Measurements from ENCODE around the gene CIITA. TPM values are rescaled to one million over a fixed set of nuclear protein-coding genes. Genes with fewer than 3 reads are reported as not detected.
"Not testable (repeated sequence)": the region's sequence is repeated elsewhere in the genome, so short reads cannot be mapped to it uniquely, and the experiment has no call there.

The CIITA gene, protein sequence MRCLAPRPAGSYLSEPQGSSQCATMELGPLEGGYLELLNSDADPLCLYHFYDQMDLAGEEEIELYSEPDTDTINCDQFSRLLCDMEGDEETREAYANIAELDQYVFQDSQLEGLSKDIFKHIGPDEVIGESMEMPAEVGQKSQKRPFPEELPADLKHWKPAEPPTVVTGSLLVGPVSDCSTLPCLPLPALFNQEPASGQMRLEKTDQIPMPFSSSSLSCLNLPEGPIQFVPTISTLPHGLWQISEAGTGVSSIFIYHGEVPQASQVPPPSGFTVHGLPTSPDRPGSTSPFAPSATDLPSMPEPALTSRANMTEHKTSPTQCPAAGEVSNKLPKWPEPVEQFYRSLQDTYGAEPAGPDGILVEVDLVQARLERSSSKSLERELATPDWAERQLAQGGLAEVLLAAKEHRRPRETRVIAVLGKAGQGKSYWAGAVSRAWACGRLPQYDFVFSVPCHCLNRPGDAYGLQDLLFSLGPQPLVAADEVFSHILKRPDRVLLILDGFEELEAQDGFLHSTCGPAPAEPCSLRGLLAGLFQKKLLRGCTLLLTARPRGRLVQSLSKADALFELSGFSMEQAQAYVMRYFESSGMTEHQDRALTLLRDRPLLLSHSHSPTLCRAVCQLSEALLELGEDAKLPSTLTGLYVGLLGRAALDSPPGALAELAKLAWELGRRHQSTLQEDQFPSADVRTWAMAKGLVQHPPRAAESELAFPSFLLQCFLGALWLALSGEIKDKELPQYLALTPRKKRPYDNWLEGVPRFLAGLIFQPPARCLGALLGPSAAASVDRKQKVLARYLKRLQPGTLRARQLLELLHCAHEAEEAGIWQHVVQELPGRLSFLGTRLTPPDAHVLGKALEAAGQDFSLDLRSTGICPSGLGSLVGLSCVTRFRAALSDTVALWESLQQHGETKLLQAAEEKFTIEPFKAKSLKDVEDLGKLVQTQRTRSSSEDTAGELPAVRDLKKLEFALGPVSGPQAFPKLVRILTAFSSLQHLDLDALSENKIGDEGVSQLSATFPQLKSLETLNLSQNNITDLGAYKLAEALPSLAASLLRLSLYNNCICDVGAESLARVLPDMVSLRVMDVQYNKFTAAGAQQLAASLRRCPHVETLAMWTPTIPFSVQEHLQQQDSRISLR
- polyA plus RNA-seq (2013, experiment 1 of 2): 0.07 TPM
- polyA plus RNA-seq (2013, experiment 2 of 2): 0.03 TPM

GRCh38 chr16:10876799-10877341, at the start of gene CIITA:
CIITA (plus strand) TSS chr16:10877202; CDS start chr16:10877331, 129 bp downstream.
- Histone ChIP-seq H3K4me2 (ENCODE audit: low read length) (no peak within 1 kb of the TSS), H3K4me3 (ENCODE audit: low read length) (no peak within 1 kb of the TSS), H3K56ac (ENCODE audit: low read length) (no peak within 1 kb of the TSS), H3K23ac (ENCODE audit: low read length) (no peak within 1 kb of the TSS), H3K9ac (ENCODE audit: low read length) (no peak within 1 kb of the TSS), H4K8ac (ENCODE audit: low read depth, low read length) (no peak within 1 kb of the TSS), H3K79me1 (ENCODE audit: low read length) (no peaks in the 10 kb centered on the region), H3K18ac (ENCODE audit: low read length) (no peak within 1 kb of the TSS), H3K4ac (ENCODE audit: low read depth, low read length) (no peak within 1 kb of the TSS), H3K27ac (ENCODE audit: low read depth, low read length) (no peak within 1 kb of the TSS), H3K4me1 (ENCODE audit: control insufficient read depth, low read depth, low read length) (no peaks in the 10 kb centered on the region), H2BK5ac (ENCODE audit: low read length) (no peak within 1 kb of the TSS), H2BK15ac (replicated peaks; ENCODE audit: low read depth) (no peak within 1 kb of the TSS), H3K36me3 (ENCODE audit: control insufficient read depth, insufficient read depth, low read length) (no peaks in the 10 kb centered on the region), H3K27me3 (ENCODE audit: insufficient read depth, low read length, poor library complexity) (peaks cover 2% of the 10 kb centered on the region), H2BK120ac (ENCODE audit: low read depth, low read length) (no peak within 1 kb of the TSS), H3K79me2 (ENCODE audit: control insufficient read depth, insufficient read depth, low read length) (no peaks in the 10 kb centered on the region), H4K5ac (ENCODE audit: low read length) (no peak within 1 kb of the TSS), H2AK5ac (ENCODE audit: low read length) (no peak within 1 kb of the TSS)
- WGBS (ENCODE audit: extremely low coverage, insufficient coverage, low lambda C conversion rate): no CpG with 5 or more reads among the region's 9 CpGs
- DNase-seq: no peak

DNA sequence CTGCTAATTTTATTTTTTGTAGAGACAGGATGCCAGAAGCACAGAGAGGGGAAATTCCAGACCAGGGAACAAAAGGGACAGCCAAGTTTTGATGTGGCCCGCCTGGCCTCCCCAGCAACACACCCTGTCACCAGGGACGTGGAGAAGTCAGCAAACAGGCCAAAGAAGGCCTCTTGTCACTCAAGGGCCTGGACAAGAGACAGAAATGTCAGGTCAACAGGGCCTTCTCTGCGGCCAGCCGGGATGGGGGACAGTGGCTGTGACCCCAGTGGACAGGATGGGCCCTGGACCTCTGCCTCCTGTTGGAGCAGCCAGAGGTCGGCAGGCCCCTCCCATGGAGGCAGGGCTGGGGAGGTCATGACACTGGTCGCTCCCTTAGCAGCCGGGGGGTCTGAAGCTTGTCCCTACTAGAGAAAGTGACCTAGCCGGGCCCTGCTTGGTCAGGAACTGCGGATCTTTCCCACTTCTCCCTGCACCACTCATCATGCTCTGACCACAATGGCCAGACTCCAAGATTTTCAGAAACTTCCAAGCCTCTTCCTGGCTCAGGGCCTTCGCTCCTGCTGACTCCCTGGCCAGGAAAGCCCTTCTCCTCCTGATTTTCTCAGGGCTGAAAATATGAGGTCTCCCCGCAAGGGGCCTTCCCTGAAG, 49.2 kb upstream of the CIITA start:
- H3K9ac ChIP-seq (ENCODE audit: low read length): no peak overlapping the region

DNA sequence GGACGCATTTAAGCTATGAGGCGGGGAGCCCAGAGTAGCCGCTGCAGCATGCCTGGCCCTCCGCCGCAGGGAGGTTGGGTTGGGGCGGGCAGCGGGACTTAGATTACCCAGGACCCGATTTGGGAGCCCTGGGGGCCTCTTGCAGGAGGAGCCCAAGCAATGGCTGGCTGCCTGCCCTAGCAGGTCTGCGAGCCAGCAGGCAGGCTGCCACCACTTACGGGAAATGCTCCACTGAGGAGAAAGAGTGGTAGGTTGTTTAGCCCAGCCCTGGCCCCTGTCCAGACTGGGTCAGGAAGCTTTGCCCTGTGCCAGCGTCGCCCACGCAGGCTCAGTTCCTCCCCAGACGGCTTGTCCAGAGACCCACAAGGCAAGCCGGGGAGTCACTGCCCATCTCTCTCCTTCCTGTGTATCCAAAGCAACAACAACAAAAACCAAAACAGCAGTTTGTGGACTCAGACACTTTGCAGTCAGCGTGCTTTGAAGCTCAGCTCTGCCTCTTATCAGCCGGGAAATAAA, 48.1 kb upstream of the CIITA start:
- H4K5ac ChIP-seq (ENCODE audit: low read length): no peak overlapping the region
- H3K36me3 ChIP-seq (ENCODE audit: control insufficient read depth, insufficient read depth, low read length): no peaks in the 10 kb centered on the region
- no peak for DNase-seq
- H3K9ac ChIP-seq (ENCODE audit: low read length): no peak overlapping the region
- no peaks in the 10 kb centered on the region for H3K27me3 ChIP-seq (ENCODE audit: insufficient read depth, low read length, poor library complexity)
- no peak overlapping the region for H2BK5ac ChIP-seq (ENCODE audit: low read length)
- no peak overlapping the region for H3K27ac ChIP-seq (ENCODE audit: low read depth, low read length)
- H3K4me2 ChIP-seq (ENCODE audit: low read length): no peak overlapping the region
- H3K4me1 ChIP-seq (ENCODE audit: control insufficient read depth, low read depth, low read length): no peaks in the 10 kb centered on the region
- no peak overlapping the region for H4K8ac ChIP-seq (ENCODE audit: low read depth, low read length)
- H3K79me1 ChIP-seq (ENCODE audit: low read length): no peaks in the 10 kb centered on the region
- no peak overlapping the region for H3K4me3 ChIP-seq (ENCODE audit: low read length)
- no peak overlapping the region for H3K4ac ChIP-seq (ENCODE audit: low read depth, low read length)
- H3K79me2 ChIP-seq (ENCODE audit: control insufficient read depth, insufficient read depth, low read length): no peaks in the 10 kb centered on the region
- H2BK15ac ChIP-seq (replicated peaks; ENCODE audit: low read depth): no peak overlapping the region
- H3K23ac ChIP-seq (ENCODE audit: low read length): no peak overlapping the region
- no peak overlapping the region for H2BK120ac ChIP-seq (ENCODE audit: low read depth, low read length)
- H3K18ac ChIP-seq (ENCODE audit: low read length): no peak overlapping the region
- H2AK5ac ChIP-seq (ENCODE audit: low read length): no peak overlapping the region
- H3K56ac ChIP-seq (ENCODE audit: low read length): no peak overlapping the region
- no CpG with 5 or more reads among the region's 17 CpGs for WGBS (ENCODE audit: extremely low coverage, insufficient coverage, low lambda C conversion rate)

More for the DNA sequence above, 49.2 kb upstream of the CIITA start:
- Histone ChIP-seq H2BK120ac (ENCODE audit: low read depth, low read length) (no peak overlapping the region), H3K4me3 (ENCODE audit: low read length) (no peak overlapping the region), H3K4me1 (ENCODE audit: control insufficient read depth, low read depth, low read length) (no peaks in the 10 kb centered on the region), H3K18ac (ENCODE audit: low read length) (no peak overlapping the region), H4K8ac (ENCODE audit: low read depth, low read length) (no peak overlapping the region), H3K79me1 (ENCODE audit: low read length) (no peaks in the 10 kb centered on the region), H2BK15ac (replicated peaks; ENCODE audit: low read depth) (no peak overlapping the region), H3K23ac (ENCODE audit: low read length) (no peak overlapping the region), H3K4ac (ENCODE audit: low read depth, low read length) (no peak overlapping the region), H3K4me2 (ENCODE audit: low read length) (no peak overlapping the region), H4K5ac (ENCODE audit: low read length) (no peak overlapping the region), H3K36me3 (ENCODE audit: control insufficient read depth, insufficient read depth, low read length) (no peaks in the 10 kb centered on the region), H3K56ac (ENCODE audit: low read length) (no peak overlapping the region), H3K27me3 (ENCODE audit: insufficient read depth, low read length, poor library complexity) (no peaks in the 10 kb centered on the region), H2AK5ac (ENCODE audit: low read length) (no peak overlapping the region), H3K79me2 (ENCODE audit: control insufficient read depth, insufficient read depth, low read length) (no peaks in the 10 kb centered on the region), H2BK5ac (ENCODE audit: low read length) (no peak overlapping the region), H3K27ac (ENCODE audit: low read depth, low read length) (no peak overlapping the region)
- DNase-seq: no peak
- WGBS (ENCODE audit: extremely low coverage, insufficient coverage, low lambda C conversion rate): no CpG with 5 or more reads among the region's 11 CpGs

DNA sequence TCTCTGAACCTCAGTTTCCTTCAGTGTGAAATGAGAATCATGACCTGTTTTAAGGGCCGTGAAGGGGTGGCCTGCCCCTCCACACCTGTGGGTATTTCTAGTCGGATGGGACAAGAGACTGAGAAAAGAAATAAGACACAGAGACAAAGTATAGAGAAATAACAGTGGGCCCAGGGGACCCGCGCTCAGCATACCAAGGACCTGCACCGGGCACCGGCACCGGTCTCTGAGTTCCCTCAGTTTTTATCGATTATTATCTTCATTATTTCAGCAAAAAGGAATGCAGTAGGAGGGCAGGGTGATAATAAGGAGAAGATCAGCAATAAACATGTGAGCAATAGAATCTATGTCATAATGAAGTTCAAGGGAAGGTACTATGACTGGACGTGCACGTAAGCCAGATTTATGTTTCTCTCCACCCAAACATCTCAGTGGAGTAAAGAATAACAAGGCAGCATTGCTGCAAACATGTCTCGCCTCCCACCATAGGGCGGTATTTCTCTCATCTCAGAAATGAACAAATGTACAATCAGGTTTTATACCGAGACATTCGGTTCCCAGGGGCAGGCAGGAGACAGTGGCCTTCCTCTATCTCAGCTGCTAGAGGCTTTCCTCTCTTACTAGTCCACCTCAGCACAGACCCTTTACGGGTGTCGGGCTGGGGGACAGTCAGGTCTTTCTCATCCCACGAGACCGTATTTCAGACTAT, 47.5 kb upstream of the CIITA start:
- H2BK120ac ChIP-seq (ENCODE audit: low read depth, low read length); H3K4ac ChIP-seq (ENCODE audit: low read depth, low read length); H3K23ac ChIP-seq (ENCODE audit: low read length); H3K79me1 ChIP-seq (ENCODE audit: low read length); H2BK5ac ChIP-seq (ENCODE audit: low read length); H2AK5ac ChIP-seq (ENCODE audit: low read length); H3K9ac ChIP-seq (ENCODE audit: low read length); H3K27me3 ChIP-seq (ENCODE audit: insufficient read depth, low read length, poor library complexity); H3K79me2 ChIP-seq (ENCODE audit: control insufficient read depth, insufficient read depth, low read length); H3K18ac ChIP-seq (ENCODE audit: low read length); DNase-seq; H3K4me2 ChIP-seq (ENCODE audit: low read length); H3K56ac ChIP-seq (ENCODE audit: low read length); H3K4me1 ChIP-seq (ENCODE audit: control insufficient read depth, low read depth, low read length); H2BK15ac ChIP-seq (replicated peaks; ENCODE audit: low read depth); H3K36me3 ChIP-seq (ENCODE audit: control insufficient read depth, insufficient read depth, low read length); H4K5ac ChIP-seq (ENCODE audit: low read length); H4K8ac ChIP-seq (ENCODE audit: low read depth, low read length); H3K4me3 ChIP-seq (ENCODE audit: low read length); H3K27ac ChIP-seq (ENCODE audit: low read depth, low read length): not testable (repeated sequence)
- no CpG with 5 or more reads among the region's 18 CpGs for WGBS (ENCODE audit: extremely low coverage, insufficient coverage, low lambda C conversion rate)

- H3K36me3 ChIP-seq (ENCODE audit: control insufficient read depth, insufficient read depth, low read length); H3K23ac ChIP-seq (ENCODE audit: low read length); H3K9ac ChIP-seq (ENCODE audit: low read length); H3K18ac ChIP-seq (ENCODE audit: low read length); H3K56ac ChIP-seq (ENCODE audit: low read length); H3K4me1 ChIP-seq (ENCODE audit: control insufficient read depth, low read depth, low read length); H3K27ac ChIP-seq (ENCODE audit: low read depth, low read length); H3K79me2 ChIP-seq (ENCODE audit: control insufficient read depth, insufficient read depth, low read length); H4K8ac ChIP-seq (ENCODE audit: low read depth, low read length); DNase-seq; H2AK5ac ChIP-seq (ENCODE audit: low read length); H3K4me3 ChIP-seq (ENCODE audit: low read length); H2BK120ac ChIP-seq (ENCODE audit: low read depth, low read length); H4K5ac ChIP-seq (ENCODE audit: low read length); H3K4me2 ChIP-seq (ENCODE audit: low read length); H3K27me3 ChIP-seq (ENCODE audit: insufficient read depth, low read length, poor library complexity); H2BK5ac ChIP-seq (ENCODE audit: low read length); H3K4ac ChIP-seq (ENCODE audit: low read depth, low read length); H3K79me1 ChIP-seq (ENCODE audit: low read length); H2BK15ac ChIP-seq (replicated peaks; ENCODE audit: low read depth): not testable (repeated sequence)
Observed at GRCh38 chr16:10830240-10830639, 46.8 kb upstream of the CIITA start.
